HepG2 (cell line): ENCODE results near the gene STYXL1. TPM values are rescaled to one million over a fixed set of nuclear protein-coding genes. Genes with fewer than 3 reads are reported as not detected.

ENCODE experiments used
- BHLHE40 ChIP-seq: IDR thresholded peaks from 2 replicates; pipeline ENCODE4 v1.6.1; 2011; ENCODE audit warnings: low read length, improper control_type of control experiment
- BORCS8-MEF2B ChIP-seq: sonication (generic); formaldehyde crosslinking; IDR thresholded peaks from 2 replicates; pipeline ENCODE4 v1.8.0; 2022; ENCODE audit warnings: mild to moderate bottlenecking, missing genetic modification reagents
- HES4 ChIP-seq: sonication (generic); formaldehyde crosslinking; IDR thresholded peaks from 2 replicates; pipeline ENCODE4 v1.9.0; 2021; ENCODE audit warnings: mild to moderate bottlenecking, missing genetic modification reagents, borderline replicate concordance
- HIVEP1 ChIP-seq: sonication (generic); formaldehyde crosslinking; IDR thresholded peaks from 2 replicates; pipeline ENCODE4 v1.4.0; 2020; ENCODE audit warnings: mild to moderate bottlenecking, missing genetic modification reagents
- IRF2 ChIP-seq: IDR thresholded peaks from 2 replicates; pipeline ENCODE4 v1.6.1; 2018; ENCODE audit warnings: missing genetic modification reagents, missing compliant biosample characterization
- MAFG ChIP-seq: sonication (generic); formaldehyde crosslinking; IDR thresholded peaks from 2 replicates; pipeline ENCODE4 v1.5.1; 2020; ENCODE audit warnings: mild to moderate bottlenecking, missing genetic modification reagents
- PAF1 ChIP-seq: IDR thresholded peaks from 2 replicates; pipeline ENCODE4 v1.6.1; 2016; ENCODE audit warnings: missing genetic modification reagents, missing compliant biosample characterization
- RFXANK ChIP-seq: IDR thresholded peaks from 2 replicates; pipeline ENCODE4 v1.6.1; 2016
- TCF7L2 ChIP-seq: IDR thresholded peaks from 2 replicates; pipeline ENCODE4 v1.6.1; 2011; ENCODE audit warnings: mild to moderate bottlenecking, low read depth, low read length, moderate library complexity
- ZKSCAN1 ChIP-seq: fragments of 150-350 bp; IDR thresholded peaks from 2 replicates; pipeline ENCODE4 v1.6.1; 2014; ENCODE audit warnings: low read length
- ZNF329 ChIP-seq: sonication (generic); formaldehyde crosslinking; IDR thresholded peaks from 2 replicates; pipeline ENCODE4 v1.9.0; 2021; ENCODE audit warnings: low read depth, mild to moderate bottlenecking, missing genetic modification reagents
- ZNF34 ChIP-seq: sonication (generic); formaldehyde crosslinking; IDR thresholded peaks from 2 replicates; pipeline ENCODE4 v1.4.0; 2020; ENCODE audit warnings: mild to moderate bottlenecking, missing genetic modification reagents, borderline replicate concordance
- ZNF496 ChIP-seq: sonication (generic); formaldehyde crosslinking; IDR thresholded peaks from 2 replicates; pipeline ENCODE4 v1.8.1; 2023; ENCODE audit warnings: mild to moderate bottlenecking, moderate library complexity, missing genetic modification reagents; ENCODE audit not compliant: insufficient replicate concordance
- ZNF510 ChIP-seq: sonication (generic); formaldehyde crosslinking; IDR thresholded peaks from 2 replicates; pipeline ENCODE4 v1.4.0; 2020; ENCODE audit warnings: low read depth, mild to moderate bottlenecking, missing genetic modification reagents
- ZNF660 ChIP-seq: sonication (generic); formaldehyde crosslinking; IDR thresholded peaks from 2 replicates; pipeline ENCODE4 v1.5.1; 2020; ENCODE audit warnings: mild to moderate bottlenecking, low read depth, missing genetic modification reagents, borderline replicate concordance
- ZNF724P ChIP-seq: sonication (generic); formaldehyde crosslinking; IDR thresholded peaks from 2 replicates; pipeline ENCODE4 v1.8.0; 2022; ENCODE audit warnings: missing genetic modification reagents, borderline replicate concordance
- ZNF777 ChIP-seq: sonication (generic); formaldehyde crosslinking; IDR thresholded peaks from 2 replicates; pipeline ENCODE4 v1.4.0; 2020; ENCODE audit warnings: missing genetic modification reagents
- polyA plus RNA-seq, 8 experiments: library from polyadenylated mRNA; depleted of rRNA in 3 of 8; stranded (reverse) in 7 of 8; unstranded in 1 of 8; fragments of >200 nt; fragmentation: Illumina TruSeq in 4 of 8; extraction: Trizol in 4 of 8; gene quantifications; 2 replicates each; pipeline versions ENCODE4 v1.2.1 to v1.2.3, GENCODE V29; 2011 to 2016; ENCODE audit warnings: low read depth in 4 of 8, missing spikeins in 1 of 8, mixed read lengths in 1 of 8; ENCODE audit not compliant: insufficient read depth in 1 of 8
- total RNA-seq, 5 experiments: library from RNA; depleted of rRNA; stranded (reverse); fragments of >200 nt; fragmentation: Illumina TruSeq; extraction: Trizol; gene quantifications; 2 replicates each; pipeline ENCODE4 v1.2.3, GENCODE V29; 2016; ENCODE audit warnings: low read depth in 1 of 5
- TF ChIP-seq, protein P1 (sequence below): sonication (generic); formaldehyde crosslinking; IDR thresholded peaks from 2 replicates; pipeline ENCODE4 v1.4.0; 2020; ENCODE audit warnings: mild to moderate bottlenecking, missing genetic modification reagents

STYXL1 gene
- total and polyA plus RNA-seq, 2 of the 13 experiments (the other 11 are each of a cell fraction or from before 2014, with no cell fraction given), result 23.9 to 38.3 TPM

GRCh38 chr7:76047811-76048667 lies at the start of gene STYXL1, which contains the start of gene MDH2 (continued):
- TF ChIP-seq ZNF777 (peak; percentile 78), HIVEP1 (CRISPR knock-in tag) (peak; percentile 65; the same call in 1 of the 2 replicates), RFXANK (0 out of 2 replicates have a peak, but pooled peaks have one; percentile 49), ZNF660 (CRISPR knock-in tag) (no peak), MAFG (CRISPR knock-in tag) (no peak), IRF2 (CRISPR knock-in tag) (peak; percentile 90), ZNF329 (CRISPR knock-in tag) (no peak), ZNF724P (CRISPR knock-in tag) (no peak; the same call in 1 of the 2 replicates), HES4 (peak; percentile 82; the same call in 1 of the 2 replicates), ZNF34 (CRISPR knock-in tag) (no peak), PAF1 (no peak), ZKSCAN1 (no peak), BORCS8-MEF2B (CRISPR knock-in tag) (peak; percentile 90), ZNF510 (CRISPR knock-in tag) (0 out of 2 replicates have a peak, but pooled peaks have one; percentile 5), BHLHE40 (0 out of 2 replicates have a peak, but pooled peaks have one; percentile 20), TCF7L2 (no peak), ZNF496 (CRISPR knock-in tag) (no peak)
- TF ChIP-seq, protein P1, sequence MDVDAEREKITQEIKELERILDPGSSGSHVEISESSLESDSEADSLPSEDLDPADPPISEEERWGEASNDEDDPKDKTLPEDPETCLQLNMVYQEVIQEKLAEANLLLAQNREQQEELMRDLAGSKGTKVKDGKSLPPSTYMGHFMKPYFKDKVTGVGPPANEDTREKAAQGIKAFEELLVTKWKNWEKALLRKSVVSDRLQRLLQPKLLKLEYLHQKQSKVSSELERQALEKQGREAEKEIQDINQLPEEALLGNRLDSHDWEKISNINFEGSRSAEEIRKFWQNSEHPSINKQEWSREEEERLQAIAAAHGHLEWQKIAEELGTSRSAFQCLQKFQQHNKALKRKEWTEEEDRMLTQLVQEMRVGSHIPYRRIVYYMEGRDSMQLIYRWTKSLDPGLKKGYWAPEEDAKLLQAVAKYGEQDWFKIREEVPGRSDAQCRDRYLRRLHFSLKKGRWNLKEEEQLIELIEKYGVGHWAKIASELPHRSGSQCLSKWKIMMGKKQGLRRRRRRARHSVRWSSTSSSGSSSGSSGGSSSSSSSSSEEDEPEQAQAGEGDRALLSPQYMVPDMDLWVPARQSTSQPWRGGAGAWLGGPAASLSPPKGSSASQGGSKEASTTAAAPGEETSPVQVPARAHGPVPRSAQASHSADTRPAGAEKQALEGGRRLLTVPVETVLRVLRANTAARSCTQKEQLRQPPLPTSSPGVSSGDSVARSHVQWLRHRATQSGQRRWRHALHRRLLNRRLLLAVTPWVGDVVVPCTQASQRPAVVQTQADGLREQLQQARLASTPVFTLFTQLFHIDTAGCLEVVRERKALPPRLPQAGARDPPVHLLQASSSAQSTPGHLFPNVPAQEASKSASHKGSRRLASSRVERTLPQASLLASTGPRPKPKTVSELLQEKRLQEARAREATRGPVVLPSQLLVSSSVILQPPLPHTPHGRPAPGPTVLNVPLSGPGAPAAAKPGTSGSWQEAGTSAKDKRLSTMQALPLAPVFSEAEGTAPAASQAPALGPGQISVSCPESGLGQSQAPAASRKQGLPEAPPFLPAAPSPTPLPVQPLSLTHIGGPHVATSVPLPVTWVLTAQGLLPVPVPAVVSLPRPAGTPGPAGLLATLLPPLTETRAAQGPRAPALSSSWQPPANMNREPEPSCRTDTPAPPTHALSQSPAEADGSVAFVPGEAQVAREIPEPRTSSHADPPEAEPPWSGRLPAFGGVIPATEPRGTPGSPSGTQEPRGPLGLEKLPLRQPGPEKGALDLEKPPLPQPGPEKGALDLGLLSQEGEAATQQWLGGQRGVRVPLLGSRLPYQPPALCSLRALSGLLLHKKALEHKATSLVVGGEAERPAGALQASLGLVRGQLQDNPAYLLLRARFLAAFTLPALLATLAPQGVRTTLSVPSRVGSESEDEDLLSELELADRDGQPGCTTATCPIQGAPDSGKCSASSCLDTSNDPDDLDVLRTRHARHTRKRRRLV (CRISPR knock-in tag), result no peak
